ENCODE measurements around the gene POU1F1.

Gene POU1F1

GRCh38 chr3:87227104-87227834 is 49.1 kb downstream of the POU1F1 start, which contains the start of gene CHMP2B:
CHMP2B (plus strand) TSS chr3:87227309; CDS start chr3:87227523, 214 bp downstream.
- TF ChIP-seq TCF12 (IDR thresholded peaks at IDR 0.05; ENCODE audit: low read depth) (no peak), CREB1 (IDR thresholded peaks at IDR 0.05; ENCODE audit: low read depth) (no peak), YY1 (IDR thresholded peaks at IDR 0.05; ENCODE audit: low read depth) (0 out of 2 replicates have a peak, but pooled peaks have one; percentile 19), TAF1 (IDR thresholded peaks at IDR 0.05; ENCODE audit: low read depth) (peak; percentile 80), USF1 (IDR thresholded peaks at IDR 0.05) (peak; percentile 78), MAX (IDR thresholded peaks at IDR 0.05) (peak; percentile 43; the same call in 1 of the 2 replicates)

GRCh38 chr3:87225659-87226058 is 50.7 kb downstream of the POU1F1 start:
- TF ChIP-seq EP300 (IDR thresholded peaks at IDR 0.05; ENCODE audit: borderline replicate concordance) (no peak), CREB1 (IDR thresholded peaks at IDR 0.05; ENCODE audit: low read depth) (no peak), TEAD4 (IDR thresholded peaks at IDR 0.05) (no peak), TAF1 (IDR thresholded peaks at IDR 0.05; ENCODE audit: low read depth) (no peak), TCF12 (IDR thresholded peaks at IDR 0.05; ENCODE audit: low read depth) (no peak), ZBTB7A (IDR thresholded peaks at IDR 0.05; ENCODE audit: low read depth) (no peak), RAD21 (IDR thresholded peaks at IDR 0.05; ENCODE audit: low read depth) (no peak), REST (IDR thresholded peaks at IDR 0.05; ENCODE audit: low read depth) (no peak), MAX (IDR thresholded peaks at IDR 0.05) (no peak), USF1 (IDR thresholded peaks at IDR 0.05) (no peak), FOXM1 (IDR thresholded peaks at IDR 0.05; ENCODE audit: borderline replicate concordance, low read depth) (no peak), YY1 (IDR thresholded peaks at IDR 0.05; ENCODE audit: low read depth) (no peak)

- TF ChIP-seq RAD21 (IDR thresholded peaks at IDR 0.05; ENCODE audit: low read depth) (no peak), FOXM1 (IDR thresholded peaks at IDR 0.05; ENCODE audit: borderline replicate concordance, low read depth) (no peak), TAF1 (IDR thresholded peaks at IDR 0.05; ENCODE audit: low read depth) (no peak), NFIC (IDR thresholded peaks at IDR 0.05) (no peak)
Measured at GRCh38 chr3:87219611-87220010, 56.8 kb downstream of the POU1F1 start.

- TF ChIP-seq TEAD4 (IDR thresholded peaks at IDR 0.05), result no peak
- no peak for TF ChIP-seq CEBPB (IDR thresholded peaks at IDR 0.05)
- no peak for TF ChIP-seq TAF1 (IDR thresholded peaks at IDR 0.05; ENCODE audit: low read depth)
- TF ChIP-seq CREB1 (IDR thresholded peaks at IDR 0.05; ENCODE audit: low read depth), result no peak
- no peak for TF ChIP-seq ZBTB7A (IDR thresholded peaks at IDR 0.05; ENCODE audit: low read depth)
- no peak for TF ChIP-seq RAD21 (IDR thresholded peaks at IDR 0.05; ENCODE audit: low read depth)
- TF ChIP-seq YY1 (IDR thresholded peaks at IDR 0.05; ENCODE audit: low read depth), result no peak
- no peak for TF ChIP-seq REST (IDR thresholded peaks at IDR 0.05; ENCODE audit: low read depth)
- TF ChIP-seq NFIC (IDR thresholded peaks at IDR 0.05), result no peak
Measured at GRCh38 chr3:87218560-87218959, 57.8 kb downstream of the POU1F1 start.

Data from Ishikawa (cell line).